SKM-1 (cell line): ENCODE results near the gene MEX3C.

Experiments used
- DNase-seq: peaks from one replicate; lab custom pipeline; 2025; ENCODE audit not compliant: unreplicated experiment; lab: John Stamatoyannopoulos, UW

The MEX3C gene

DNA sequence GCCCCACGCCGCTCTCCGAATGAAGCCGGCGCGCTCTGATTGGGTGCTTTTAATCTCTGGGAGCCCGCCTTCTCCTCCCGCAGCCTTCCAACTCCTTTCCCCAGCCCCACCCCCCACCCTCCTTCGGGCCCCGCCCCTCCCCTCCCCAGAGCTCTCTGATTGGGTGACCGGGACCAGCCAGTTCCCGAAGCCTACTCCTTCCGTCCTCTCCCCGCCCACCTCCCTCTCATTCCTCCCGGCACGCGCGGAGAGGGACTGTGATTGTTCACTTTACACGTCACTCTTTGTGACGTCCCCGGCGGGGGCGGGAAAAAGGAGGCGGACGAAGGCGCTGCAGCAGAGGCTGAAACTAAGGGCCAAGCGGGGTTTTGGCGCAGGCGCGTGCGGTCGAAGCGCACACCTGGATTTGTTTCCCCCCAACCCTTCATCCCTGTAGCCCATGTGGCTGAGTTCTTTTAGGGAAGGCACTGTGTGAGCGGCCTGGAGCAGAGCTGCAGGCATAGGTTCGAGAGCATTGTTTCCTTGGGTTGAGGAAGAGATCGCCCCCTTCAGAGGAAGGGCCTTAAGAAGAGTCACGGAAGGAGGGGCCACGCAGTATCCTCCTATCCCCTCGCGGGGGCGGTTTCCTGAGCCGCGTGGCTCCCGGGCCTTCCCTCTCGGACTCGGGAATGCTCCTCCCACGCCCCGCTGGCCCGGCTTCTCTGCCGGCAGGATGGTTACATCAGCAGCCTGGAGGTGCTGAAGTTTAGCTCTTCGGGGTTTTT is at the start of gene MEX3C:
Gene MEX3C, minus strand, starts transcription at position 21 of the 764 bp plus-strand sequence. CDS start 361 bp downstream, outside the sequence.
- DNase-seq = peak; percentile 96

DNA sequence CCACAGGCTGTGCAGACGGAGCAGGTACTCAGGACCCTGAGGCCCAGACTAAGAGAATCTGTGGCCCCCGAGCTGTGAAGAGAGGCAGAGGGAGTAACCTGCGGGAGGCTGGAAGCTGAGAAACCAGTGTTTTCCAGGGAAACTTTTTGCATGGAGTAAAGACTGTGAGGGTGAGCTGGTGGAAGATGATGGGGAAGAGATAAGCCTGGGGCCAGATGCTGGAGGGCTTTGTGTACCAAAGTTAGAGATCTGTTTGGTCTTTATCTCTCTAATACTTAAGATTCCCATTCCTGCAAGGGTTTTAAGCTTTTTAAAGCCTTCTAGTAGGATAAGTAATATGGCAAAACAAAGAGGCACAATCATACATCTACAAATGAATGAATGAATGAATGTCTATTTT is 43.7 kb upstream of the MEX3C start:
- no peak for DNase-seq

- no peak for DNase-seq
These were observed 38.7 kb upstream of the MEX3C start for GRCh38 chr18:51236225-51236624.

DNA sequence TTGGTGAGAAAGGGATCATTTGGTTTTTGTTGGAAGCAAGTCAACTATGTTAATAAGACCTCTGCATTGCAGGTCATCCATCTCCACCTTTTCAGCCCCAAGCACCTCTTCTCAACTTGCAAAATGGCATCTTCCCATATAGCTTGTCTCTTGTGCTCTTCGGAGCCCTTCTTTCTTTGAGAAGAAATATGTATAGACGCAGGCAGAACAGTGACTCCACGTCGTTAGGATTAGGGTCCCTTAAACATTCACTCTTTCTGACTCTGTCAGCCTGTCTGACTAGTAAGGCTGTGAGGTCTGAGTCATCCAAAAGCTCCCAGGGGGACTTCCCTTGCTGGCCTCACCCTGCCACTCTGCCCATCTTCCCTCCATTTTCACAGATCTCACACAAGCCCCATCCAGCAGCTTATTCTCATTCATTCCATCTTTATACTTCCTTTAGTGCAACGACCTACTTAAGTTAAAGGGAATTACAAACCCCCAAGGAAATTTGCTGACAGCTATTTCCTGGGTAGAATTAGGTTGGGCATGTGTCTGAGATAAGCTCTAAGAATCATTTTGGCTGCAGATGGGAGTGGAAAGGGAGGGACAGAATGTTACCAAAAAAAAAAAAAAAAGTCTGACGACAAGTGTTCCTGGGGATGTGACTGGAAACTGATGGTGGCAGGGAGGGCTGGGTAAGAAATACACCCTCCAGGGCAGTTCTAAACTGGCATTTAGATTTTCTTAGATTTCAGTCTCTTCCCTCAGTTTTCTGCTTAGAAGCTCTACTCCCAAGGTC is 37.7 kb upstream of the MEX3C start:
- DNase-seq = no peak

DNA sequence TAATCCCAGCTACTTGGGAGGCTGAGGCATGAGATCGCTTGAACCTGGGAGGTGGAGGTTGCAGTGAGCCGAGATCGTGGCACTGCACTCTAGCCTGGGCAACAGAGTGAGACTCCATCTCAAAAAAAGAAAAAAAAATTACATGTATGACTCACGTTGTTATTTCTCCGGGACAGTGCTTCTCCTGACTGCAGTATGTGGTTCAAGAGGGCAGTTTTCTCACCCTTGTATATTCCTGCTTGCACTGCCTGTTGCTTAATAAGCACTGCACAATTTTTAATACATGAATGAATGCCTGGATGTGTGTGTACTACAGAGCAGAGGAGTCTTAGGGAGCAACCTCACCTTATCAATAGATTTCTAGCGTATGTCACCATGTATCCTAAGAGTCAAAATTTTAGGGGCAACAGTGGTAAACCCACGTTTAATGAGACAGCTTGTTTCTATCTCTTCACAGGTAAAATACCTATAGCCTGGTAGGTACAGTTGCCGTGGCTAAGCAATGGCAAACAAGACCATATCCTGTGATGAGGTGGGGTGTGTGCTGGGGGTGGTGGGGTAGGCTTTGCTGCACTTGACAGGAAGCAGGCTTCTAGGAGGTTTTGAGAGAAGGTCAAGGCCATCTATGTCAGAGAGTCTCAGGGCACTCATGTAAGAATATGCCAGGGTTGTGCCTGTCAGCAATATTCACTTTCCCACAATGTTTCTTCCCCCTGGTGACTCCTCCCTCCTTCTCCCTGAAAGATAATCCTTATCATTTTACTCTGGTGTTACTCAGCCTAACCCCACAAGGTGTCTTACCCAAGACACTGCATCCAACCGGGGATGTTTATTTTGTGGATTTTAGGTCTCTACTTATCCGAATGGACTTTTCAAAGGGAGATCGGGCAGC is 36.9 kb upstream of the MEX3C start:
- no peak for DNase-seq

- DNase-seq = no peak
These were observed 31.8 kb upstream of the MEX3C start for GRCh38 chr18:51229328-51229727.

DNA sequence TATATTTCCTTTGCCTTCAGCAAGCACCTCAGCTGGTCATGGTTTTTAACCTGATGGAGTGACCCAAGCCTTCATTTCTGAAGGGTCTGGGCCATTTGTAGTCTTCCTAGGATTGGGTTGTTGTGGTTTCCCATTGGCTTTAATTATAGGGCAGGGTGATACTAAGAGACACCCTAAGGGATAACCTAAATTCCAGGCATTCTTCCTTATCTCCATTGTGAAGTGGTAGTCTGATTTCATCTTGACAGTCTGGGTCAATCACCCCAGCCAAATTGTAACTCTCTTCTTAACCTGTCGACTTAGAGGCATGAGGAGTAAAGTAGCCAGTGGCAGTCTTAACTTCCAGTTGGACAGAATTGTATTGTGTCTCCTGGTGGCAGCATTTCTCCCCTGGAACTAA is 30.2 kb upstream of the MEX3C start:
- no peak for DNase-seq

DNA sequence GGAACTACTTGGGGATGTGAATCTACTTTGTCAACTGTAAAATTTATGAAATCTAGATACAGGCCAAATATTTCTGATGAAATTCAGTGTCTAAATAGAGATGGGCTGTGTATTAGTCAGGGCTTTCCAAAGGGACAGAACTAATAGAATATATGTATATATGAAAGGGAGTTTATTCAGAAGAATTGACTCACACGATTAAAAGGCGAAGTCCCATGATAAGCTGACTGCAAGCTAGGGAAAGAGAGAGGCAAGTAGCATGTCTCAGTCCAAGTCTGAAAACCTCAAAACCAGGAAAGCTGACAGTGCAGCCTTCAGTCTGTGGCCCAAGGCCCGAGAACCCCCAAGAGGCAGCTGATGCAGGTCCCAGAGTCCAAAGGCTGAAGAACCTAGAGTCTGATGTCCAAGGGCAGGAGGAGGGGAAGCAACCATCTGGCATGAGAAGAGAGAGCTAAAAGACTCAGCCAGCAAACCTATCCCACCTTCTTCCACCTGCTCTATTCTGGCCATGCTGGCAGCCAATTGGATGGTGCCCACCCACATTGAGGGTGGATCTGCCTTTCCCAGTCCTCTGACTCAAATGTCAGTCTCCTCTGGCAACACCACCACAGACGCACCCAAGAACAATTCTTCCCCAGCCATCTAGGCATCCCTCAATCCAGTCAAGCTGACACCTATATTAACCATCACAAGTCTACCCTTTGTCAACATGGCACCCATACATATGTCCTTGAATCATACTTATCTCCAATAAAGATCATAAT is 29.3 kb upstream of the MEX3C start:
- DNase-seq = no peak

- no peak for DNase-seq
These were observed 28.6 kb upstream of the MEX3C start for GRCh38 chr18:51226068-51226467.

- DNase-seq = no peak
These were observed 15.1 kb upstream of the MEX3C start for GRCh38 chr18:51212606-51213005.

DNA sequence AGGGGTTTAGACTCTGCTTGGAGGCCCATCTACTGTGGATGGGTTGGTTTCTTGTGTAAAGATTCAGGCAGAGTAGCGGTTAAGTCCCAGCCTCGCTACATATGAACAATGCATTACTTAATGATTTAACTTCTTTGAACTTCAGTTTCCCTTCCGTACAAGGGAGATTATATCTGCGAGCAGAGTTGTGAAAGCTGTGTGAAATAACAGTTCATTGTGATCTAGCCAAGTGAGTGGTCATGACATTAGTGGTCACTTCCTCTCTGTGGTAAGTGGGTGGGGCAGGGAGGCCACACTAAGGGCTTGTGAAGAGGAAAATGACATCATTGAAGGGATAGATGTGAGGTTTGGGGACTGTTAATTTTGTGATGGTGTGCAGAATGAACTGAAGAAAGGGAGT is 14.1 kb upstream of the MEX3C start:
- DNase-seq = peak; percentile 98

GRCh38 chr18:51196811-51197660 is 445 bp downstream of the MEX3C start:
- no peak for DNase-seq

DNA sequence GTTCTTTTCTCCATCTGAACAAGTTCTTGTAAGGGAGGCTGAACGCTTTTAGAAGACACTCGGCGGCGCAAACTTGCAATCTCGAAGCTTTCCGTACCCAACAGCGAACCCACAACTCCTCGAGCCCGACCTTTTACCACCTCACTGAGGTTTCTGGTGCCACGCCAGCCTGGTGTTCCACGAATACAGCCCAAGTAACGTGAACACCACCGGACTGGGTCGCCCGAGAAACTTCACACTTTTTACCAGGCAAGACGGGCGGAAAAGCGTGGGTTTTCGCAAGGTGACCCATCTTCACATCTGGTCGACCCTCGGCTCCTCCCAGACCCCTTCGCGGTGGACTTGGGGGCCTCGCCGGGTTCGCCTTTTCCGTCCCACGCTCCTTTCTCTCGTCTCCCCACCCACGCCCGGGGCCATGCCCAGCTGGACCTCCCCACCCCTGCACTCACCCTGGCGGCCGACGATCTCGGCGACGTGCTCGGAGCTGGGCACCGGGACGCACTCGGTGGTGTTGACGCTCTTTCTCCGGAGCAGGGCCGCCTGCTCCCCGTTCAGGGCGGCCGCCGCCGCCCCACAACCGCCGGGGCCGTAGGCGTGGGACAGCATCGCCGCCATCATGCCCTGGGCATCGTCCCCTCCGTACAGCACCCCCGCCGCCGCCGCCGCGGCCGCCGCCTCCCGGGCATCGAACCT is 1.2 kb downstream of the MEX3C start:
- no peak for DNase-seq

GRCh38 chr18:51195451-51196117 is 1.9 kb downstream of the MEX3C start:
- DNase-seq = peak; percentile 8

- DNase-seq = no peak
These were observed 2.4 kb downstream of the MEX3C start for GRCh38 chr18:51195086-51195450.

- DNase-seq = no peak
These were observed 2.9 kb downstream of the MEX3C start for GRCh38 chr18:51194604-51195003.

GRCh38 chr18:51193621-51194287 is 3.7 kb downstream of the MEX3C start:
- DNase-seq = no peak

- no peak for DNase-seq
These were observed 4.8 kb downstream of the MEX3C start for GRCh38 chr18:51192696-51193095.
